Measurements from ENCODE around the gene TRIO. TPM values are rescaled to one million over a fixed set of nuclear protein-coding genes. Genes with fewer than 3 reads are reported as not detected.

Gene TRIO
- total RNA-seq, 1 experiment from 2014 or later, result 136 TPM

DNA sequence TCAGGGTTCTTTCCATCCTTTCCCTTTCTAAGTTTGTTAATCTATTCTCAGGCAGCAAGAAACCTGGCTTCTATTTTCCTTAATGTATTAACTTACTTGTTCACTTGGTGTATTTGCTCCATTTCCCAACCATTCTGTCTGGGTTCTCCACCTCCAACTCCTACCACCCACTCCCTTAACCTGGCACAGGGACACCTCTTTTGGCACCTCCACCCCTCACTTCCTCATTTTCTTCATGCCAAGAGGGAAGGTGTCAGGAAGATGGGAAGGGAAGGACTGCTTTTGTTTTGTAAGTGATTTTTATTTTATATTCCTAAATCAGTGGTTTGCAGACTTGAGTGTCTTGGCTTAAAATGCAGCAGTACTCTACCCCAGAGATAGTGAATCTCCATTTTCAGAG, 166.1 kb downstream of the TRIO start:
- BruUV-seq (replicated peaks), result no TSS peak
- Mint-ChIP-seq H3K27ac (ENCODE audit: low read depth, unreplicated experiment) (no peak overlapping the region), H3K4me1 (ENCODE audit: insufficient read depth, unreplicated experiment) (peaks cover 4% of the 10 kb centered on the region), H3K36me3 (ENCODE audit: insufficient read depth, unreplicated experiment) (peaks cover 65% of the 10 kb centered on the region), H3K4me3 (ENCODE audit: unreplicated experiment) (no peak overlapping the region), H3K27me3 (ENCODE audit: insufficient read depth, unreplicated experiment) (no peaks in the 10 kb centered on the region), H3K9me3 (ENCODE audit: unreplicated experiment) (peaks cover 9% of the 10 kb centered on the region)
- DNase-seq (ENCODE audit: unreplicated experiment), result no peak
- TF ChIP-seq, protein P1, sequence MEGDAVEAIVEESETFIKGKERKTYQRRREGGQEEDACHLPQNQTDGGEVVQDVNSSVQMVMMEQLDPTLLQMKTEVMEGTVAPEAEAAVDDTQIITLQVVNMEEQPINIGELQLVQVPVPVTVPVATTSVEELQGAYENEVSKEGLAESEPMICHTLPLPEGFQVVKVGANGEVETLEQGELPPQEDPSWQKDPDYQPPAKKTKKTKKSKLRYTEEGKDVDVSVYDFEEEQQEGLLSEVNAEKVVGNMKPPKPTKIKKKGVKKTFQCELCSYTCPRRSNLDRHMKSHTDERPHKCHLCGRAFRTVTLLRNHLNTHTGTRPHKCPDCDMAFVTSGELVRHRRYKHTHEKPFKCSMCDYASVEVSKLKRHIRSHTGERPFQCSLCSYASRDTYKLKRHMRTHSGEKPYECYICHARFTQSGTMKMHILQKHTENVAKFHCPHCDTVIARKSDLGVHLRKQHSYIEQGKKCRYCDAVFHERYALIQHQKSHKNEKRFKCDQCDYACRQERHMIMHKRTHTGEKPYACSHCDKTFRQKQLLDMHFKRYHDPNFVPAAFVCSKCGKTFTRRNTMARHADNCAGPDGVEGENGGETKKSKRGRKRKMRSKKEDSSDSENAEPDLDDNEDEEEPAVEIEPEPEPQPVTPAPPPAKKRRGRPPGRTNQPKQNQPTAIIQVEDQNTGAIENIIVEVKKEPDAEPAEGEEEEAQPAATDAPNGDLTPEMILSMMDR (IDR thresholded peaks at IDR 0.05; ENCODE audit: unreplicated experiment), result no peak
- ChIA-PET POLR2A (no interaction called here), CTCF (no interaction called here)
- intact Hi-C loops (cut with micrococcal nuclease), result no loop called here

DNA sequence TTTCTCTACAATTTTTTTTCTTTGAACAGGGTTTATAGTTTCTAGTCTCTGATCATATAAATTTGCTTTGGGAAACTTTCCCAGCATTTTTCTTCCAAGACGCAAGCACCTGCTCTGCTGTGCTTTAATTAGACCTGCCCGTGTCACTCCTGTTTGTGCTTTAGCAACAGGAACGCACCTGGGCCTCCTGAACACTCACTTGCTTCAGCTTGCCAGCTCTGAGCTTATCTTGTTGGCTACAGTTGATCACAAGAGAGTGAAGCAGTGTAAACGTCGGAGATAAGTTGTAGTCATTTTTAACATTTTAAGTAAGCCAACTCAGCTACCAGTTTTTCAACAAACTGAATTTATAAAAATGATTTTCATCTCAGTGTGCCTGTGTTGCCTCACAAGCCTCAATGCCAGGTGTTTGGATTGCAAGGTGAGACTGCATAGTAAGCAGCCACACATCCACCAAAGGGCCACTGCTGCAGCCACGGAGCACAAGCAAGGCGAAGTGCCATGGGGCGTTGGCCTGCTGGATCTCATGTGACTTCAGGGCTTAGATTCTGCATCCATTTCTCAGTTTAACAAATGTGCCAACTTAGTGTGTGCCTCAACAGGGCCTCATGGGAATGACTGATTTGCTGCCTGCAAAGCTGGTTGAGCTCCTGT, 166.9 kb downstream of the TRIO start:
- no peaks in the 10 kb centered on the region for H3K27me3 Mint-ChIP-seq (ENCODE audit: insufficient read depth, unreplicated experiment)
- peaks cover 58% of the 10 kb centered on the region for H3K36me3 Mint-ChIP-seq (ENCODE audit: insufficient read depth, unreplicated experiment)
- H3K9me3 Mint-ChIP-seq (ENCODE audit: unreplicated experiment), result peaks cover 9% of the 10 kb centered on the region
- peaks cover 3% of the 10 kb centered on the region for H3K4me1 Mint-ChIP-seq (ENCODE audit: insufficient read depth, unreplicated experiment)
- no peak for DNase-seq (ENCODE audit: unreplicated experiment)
- intact Hi-C loops (cut with micrococcal nuclease), result no loop called here
- ChIA-PET POLR2A (no interaction called here), CTCF (interaction anchor here (0.6 to 0.9 kb wide), 3 partner anchors 55 to 458 kb away, joined by 3 to 4 read pairs (median 3); no protein-coding TSS in a partner anchor)
- no peak overlapping the region for H3K4me3 Mint-ChIP-seq (ENCODE audit: unreplicated experiment)
- H3K27ac Mint-ChIP-seq (ENCODE audit: low read depth, unreplicated experiment), result no peak overlapping the region
- no TSS peak for BruUV-seq (replicated peaks)
- TF ChIP-seq, protein P1 (IDR thresholded peaks at IDR 0.05; ENCODE audit: unreplicated experiment), result no peak

DNA sequence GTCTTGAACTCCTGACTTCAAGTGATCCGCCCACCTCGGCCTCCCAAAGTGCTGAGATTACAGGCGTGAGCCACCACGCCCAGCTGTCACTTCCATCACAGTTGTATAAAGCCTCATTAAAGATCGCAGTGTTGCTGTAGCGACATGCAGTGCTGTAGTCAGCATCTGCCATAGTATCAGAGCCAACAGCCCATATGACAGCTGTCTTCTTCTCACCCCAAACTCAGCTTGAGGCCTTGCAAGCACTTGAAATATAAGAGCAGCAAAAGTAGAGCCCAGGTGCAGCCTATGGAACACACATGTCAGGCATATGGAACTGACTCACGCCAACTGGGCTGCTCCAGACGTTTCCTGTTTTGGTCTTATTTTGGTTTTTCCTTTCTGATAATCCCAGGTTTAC, 167.8 kb downstream of the TRIO start:
- intact Hi-C loops (cut with micrococcal nuclease), result no loop called here
- Mint-ChIP-seq H3K36me3 (ENCODE audit: insufficient read depth, unreplicated experiment) (peaks cover 55% of the 10 kb centered on the region), H3K4me3 (ENCODE audit: unreplicated experiment) (no peak overlapping the region), H3K4me1 (ENCODE audit: insufficient read depth, unreplicated experiment) (no peaks in the 10 kb centered on the region), H3K27me3 (ENCODE audit: insufficient read depth, unreplicated experiment) (no peaks in the 10 kb centered on the region), H3K27ac (ENCODE audit: low read depth, unreplicated experiment) (no peak overlapping the region), H3K9me3 (ENCODE audit: unreplicated experiment) (peaks cover 9% of the 10 kb centered on the region)
- TF ChIP-seq, protein P1 (IDR thresholded peaks at IDR 0.05; ENCODE audit: unreplicated experiment), result no peak
- POLR2A ChIA-PET, result no interaction called here
- CTCF ChIA-PET, result interaction anchor here (0.6 to 0.9 kb wide), 4 partner anchors 31 to 710 kb away, joined by 3 read pairs; no protein-coding TSS in a partner anchor
- BruUV-seq (replicated peaks), result no TSS peak
- no peak for DNase-seq (ENCODE audit: unreplicated experiment)

DNA sequence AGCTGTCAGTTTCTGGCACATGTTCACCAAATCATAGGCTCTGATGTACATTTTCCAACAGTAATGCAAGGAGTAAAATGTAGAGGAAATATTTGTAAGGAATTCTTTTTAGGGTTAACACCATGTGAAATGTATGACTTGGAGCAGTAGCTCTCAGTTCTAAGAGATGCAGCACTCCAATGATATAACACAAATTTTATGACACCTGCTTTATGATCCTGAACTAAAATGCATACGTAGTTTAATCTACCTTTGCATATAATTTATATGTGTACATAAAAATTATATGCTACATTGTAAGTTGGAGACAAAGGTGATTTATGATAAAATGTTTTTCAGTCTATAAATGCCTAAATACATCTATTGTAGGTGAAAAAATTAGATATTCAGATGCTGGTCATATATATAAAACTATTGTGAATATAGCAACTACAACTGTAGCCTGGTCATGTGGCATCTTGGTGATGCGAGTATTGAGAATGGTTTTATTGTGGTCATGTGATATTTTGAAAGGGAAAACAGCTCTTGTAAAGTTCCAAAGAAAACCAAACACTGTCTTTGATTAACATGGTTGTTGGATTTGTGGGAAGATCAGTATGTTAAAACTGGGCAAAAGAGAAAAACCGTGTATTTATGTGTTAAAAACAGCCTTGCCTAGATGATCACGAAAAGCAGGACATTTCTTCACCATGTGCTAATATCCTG, 171.0 kb downstream of the TRIO start:
- Mint-ChIP-seq H3K27me3 (ENCODE audit: insufficient read depth, unreplicated experiment) (no peaks in the 10 kb centered on the region), H3K9me3 (ENCODE audit: unreplicated experiment) (no peaks in the 10 kb centered on the region), H3K4me3 (ENCODE audit: unreplicated experiment) (no peak overlapping the region), H3K4me1 (ENCODE audit: insufficient read depth, unreplicated experiment) (no peaks in the 10 kb centered on the region), H3K27ac (ENCODE audit: low read depth, unreplicated experiment) (peak overlapping the region; percentile 23), H3K36me3 (ENCODE audit: insufficient read depth, unreplicated experiment) (peaks cover 58% of the 10 kb centered on the region)
- DNase-seq (ENCODE audit: unreplicated experiment), result no peak
- TF ChIP-seq, protein P1 (IDR thresholded peaks at IDR 0.05; ENCODE audit: unreplicated experiment), result no peak
- intact Hi-C loops (cut with micrococcal nuclease), result no loop called here
- no TSS peak for BruUV-seq (replicated peaks)
- CTCF ChIA-PET, result no interaction called here
- POLR2A ChIA-PET, result interaction anchor here (0.8 kb wide), 1 partner anchor 9 kb away, joined by 3 read pairs; no protein-coding TSS in a partner anchor

All from MCF 10A (cell line).